Measurements from ENCODE around the gene PLCD1. TPM values are rescaled to one million over a fixed set of nuclear protein-coding genes. Genes with fewer than 3 reads are reported as not detected.
A peak's percentile ranks its signal among the peaks of the same experiment; 100 is the strongest.

The PLCD1 gene
- total and polyA plus RNA-seq, 2 experiments from 2014 or later: 21.0 to 29.1 TPM

- H3K4me3 ChIP-seq: no peak overlapping the region
- H3K4me1 ChIP-seq (ENCODE audit: low read depth): no peaks in the 10 kb centered on the region
- no peaks in the 10 kb centered on the region for H3K9me3 ChIP-seq (ENCODE audit: low read depth)
- H3K27me3 ChIP-seq: no peaks in the 10 kb centered on the region
- H3K27ac ChIP-seq: no peak overlapping the region
- TF ChIP-seq CTCF (IDR thresholded peaks at IDR 0.05; ENCODE audit: low read depth, low read length): no peak
- no peaks in the 10 kb centered on the region for H3K36me3 ChIP-seq
- no peak for DNase-seq (ENCODE audit: low read depth in 1 of 2, low spot score in 1 of 2)
Observed at GRCh38 chr3:37994639-37994972, 34.8 kb downstream of the PLCD1 start.

GRCh38 chr3:37993820-37994638 lies 35.4 kb downstream of the PLCD1 start:
- Histone ChIP-seq H3K4me1 (ENCODE audit: low read depth) (no peaks in the 10 kb centered on the region), H3K36me3 (no peaks in the 10 kb centered on the region), H3K27me3 (no peaks in the 10 kb centered on the region), H3K9me3 (ENCODE audit: low read depth) (no peaks in the 10 kb centered on the region), H3K4me3 (no peak overlapping the region), H3K27ac (no peak overlapping the region)
- TF ChIP-seq CTCF (IDR thresholded peaks at IDR 0.05; ENCODE audit: low read depth, low read length): no peak
- peak in 1 of 2 donors; percentile 93 for DNase-seq (ENCODE audit: low read depth in 1 of 2, low spot score in 1 of 2)

GRCh38 chr3:37993460-37993819 lies 36.0 kb downstream of the PLCD1 start:
- H3K36me3 ChIP-seq: no peaks in the 10 kb centered on the region
- no peak overlapping the region for H3K27ac ChIP-seq
- TF ChIP-seq CTCF (IDR thresholded peaks at IDR 0.05; ENCODE audit: low read depth, low read length): no peak
- no peak for DNase-seq (ENCODE audit: low read depth in 1 of 2, low spot score in 1 of 2)
- H3K4me3 ChIP-seq: no peak overlapping the region
- H3K9me3 ChIP-seq (ENCODE audit: low read depth): no peaks in the 10 kb centered on the region
- H3K4me1 ChIP-seq (ENCODE audit: low read depth): no peaks in the 10 kb centered on the region
- H3K27me3 ChIP-seq: no peaks in the 10 kb centered on the region

GRCh38 chr3:37993067-37993455 lies 36.4 kb downstream of the PLCD1 start:
- Histone ChIP-seq H3K9me3 (ENCODE audit: low read depth) (no peaks in the 10 kb centered on the region), H3K27me3 (no peaks in the 10 kb centered on the region), H3K27ac (no peak overlapping the region), H3K4me1 (ENCODE audit: low read depth) (no peaks in the 10 kb centered on the region), H3K4me3 (no peak overlapping the region), H3K36me3 (no peaks in the 10 kb centered on the region)
- no peak for TF ChIP-seq CTCF (IDR thresholded peaks at IDR 0.05; ENCODE audit: low read depth, low read length)
- DNase-seq (ENCODE audit: low read depth in 1 of 2, low spot score in 1 of 2): no peak

- no peaks in the 10 kb centered on the region for H3K4me1 ChIP-seq (ENCODE audit: low read depth)
- H3K4me3 ChIP-seq: no peak overlapping the region
- no peaks in the 10 kb centered on the region for H3K27me3 ChIP-seq
- no peaks in the 10 kb centered on the region for H3K9me3 ChIP-seq (ENCODE audit: low read depth)
- no peaks in the 10 kb centered on the region for H3K36me3 ChIP-seq
- no peak overlapping the region for H3K27ac ChIP-seq
- no peak for TF ChIP-seq CTCF (IDR thresholded peaks at IDR 0.05; ENCODE audit: low read depth, low read length)
- DNase-seq (ENCODE audit: low read depth in 1 of 2, low spot score in 1 of 2): no peak
Observed at GRCh38 chr3:37992271-37993066, 37.0 kb downstream of the PLCD1 start.

All from cardiac muscle cell (in vitro differentiated cells and primary cell).